HL-60 (cell line): ENCODE results near the gene ABCA4.

Source experiments
- GABPA ChIP-seq: IDR thresholded peaks from 2 replicates; pipeline ENCODE4 v1.6.1; 2012; ENCODE audit warnings: low read depth
- POLR2AphosphoS5 ChIP-seq: IDR thresholded peaks from 2 replicates; pipeline ENCODE4 v1.6.1; 2012; ENCODE audit warnings: low read depth
- SPI1 ChIP-seq: IDR thresholded peaks from 2 replicates; pipeline ENCODE4 v1.6.1; 2012; ENCODE audit warnings: low read depth, mild to moderate bottlenecking, borderline replicate concordance
- TF ChIP-seq, protein P1 (sequence below): IDR thresholded peaks from one replicate; pipeline ENCODE4 v1.5.1; 2011; ENCODE audit warnings: low read length, control low read depth, inconsistent platforms; ENCODE audit not compliant: insufficient read depth
- TF ChIP-seq, protein P2 (sequence below): IDR thresholded peaks from 2 replicates; pipeline ENCODE4 v1.6.1; 2012; ENCODE audit warnings: low read depth; ENCODE audit not compliant: insufficient replicate concordance

DNA sequence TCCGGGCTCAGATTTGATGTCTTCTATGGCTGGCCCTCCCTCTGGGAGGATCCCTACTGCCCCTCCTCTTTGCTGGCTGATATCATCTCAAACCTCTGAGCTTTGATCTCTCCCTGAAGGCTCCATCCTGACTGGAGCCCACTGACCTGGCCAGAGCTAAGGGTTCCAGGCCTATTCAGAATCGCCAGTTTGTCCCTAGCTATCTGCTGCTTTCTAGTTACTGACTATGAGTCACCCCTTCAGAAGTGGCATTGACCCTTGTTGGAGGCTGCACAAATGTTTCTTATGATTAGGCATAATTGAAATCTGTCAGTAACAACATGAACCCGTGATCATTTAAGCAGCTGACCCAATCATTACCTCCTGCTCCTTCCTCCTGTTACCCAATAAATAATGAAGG lies 87.1 kb downstream of the ABCA4 start:
- TF ChIP-seq, protein P1, sequence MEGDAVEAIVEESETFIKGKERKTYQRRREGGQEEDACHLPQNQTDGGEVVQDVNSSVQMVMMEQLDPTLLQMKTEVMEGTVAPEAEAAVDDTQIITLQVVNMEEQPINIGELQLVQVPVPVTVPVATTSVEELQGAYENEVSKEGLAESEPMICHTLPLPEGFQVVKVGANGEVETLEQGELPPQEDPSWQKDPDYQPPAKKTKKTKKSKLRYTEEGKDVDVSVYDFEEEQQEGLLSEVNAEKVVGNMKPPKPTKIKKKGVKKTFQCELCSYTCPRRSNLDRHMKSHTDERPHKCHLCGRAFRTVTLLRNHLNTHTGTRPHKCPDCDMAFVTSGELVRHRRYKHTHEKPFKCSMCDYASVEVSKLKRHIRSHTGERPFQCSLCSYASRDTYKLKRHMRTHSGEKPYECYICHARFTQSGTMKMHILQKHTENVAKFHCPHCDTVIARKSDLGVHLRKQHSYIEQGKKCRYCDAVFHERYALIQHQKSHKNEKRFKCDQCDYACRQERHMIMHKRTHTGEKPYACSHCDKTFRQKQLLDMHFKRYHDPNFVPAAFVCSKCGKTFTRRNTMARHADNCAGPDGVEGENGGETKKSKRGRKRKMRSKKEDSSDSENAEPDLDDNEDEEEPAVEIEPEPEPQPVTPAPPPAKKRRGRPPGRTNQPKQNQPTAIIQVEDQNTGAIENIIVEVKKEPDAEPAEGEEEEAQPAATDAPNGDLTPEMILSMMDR, result no peak
- TF ChIP-seq GABPA, result no peak
- TF ChIP-seq SPI1, result no peak
- no peak for TF ChIP-seq POLR2AphosphoS5
- TF ChIP-seq, protein P2, sequence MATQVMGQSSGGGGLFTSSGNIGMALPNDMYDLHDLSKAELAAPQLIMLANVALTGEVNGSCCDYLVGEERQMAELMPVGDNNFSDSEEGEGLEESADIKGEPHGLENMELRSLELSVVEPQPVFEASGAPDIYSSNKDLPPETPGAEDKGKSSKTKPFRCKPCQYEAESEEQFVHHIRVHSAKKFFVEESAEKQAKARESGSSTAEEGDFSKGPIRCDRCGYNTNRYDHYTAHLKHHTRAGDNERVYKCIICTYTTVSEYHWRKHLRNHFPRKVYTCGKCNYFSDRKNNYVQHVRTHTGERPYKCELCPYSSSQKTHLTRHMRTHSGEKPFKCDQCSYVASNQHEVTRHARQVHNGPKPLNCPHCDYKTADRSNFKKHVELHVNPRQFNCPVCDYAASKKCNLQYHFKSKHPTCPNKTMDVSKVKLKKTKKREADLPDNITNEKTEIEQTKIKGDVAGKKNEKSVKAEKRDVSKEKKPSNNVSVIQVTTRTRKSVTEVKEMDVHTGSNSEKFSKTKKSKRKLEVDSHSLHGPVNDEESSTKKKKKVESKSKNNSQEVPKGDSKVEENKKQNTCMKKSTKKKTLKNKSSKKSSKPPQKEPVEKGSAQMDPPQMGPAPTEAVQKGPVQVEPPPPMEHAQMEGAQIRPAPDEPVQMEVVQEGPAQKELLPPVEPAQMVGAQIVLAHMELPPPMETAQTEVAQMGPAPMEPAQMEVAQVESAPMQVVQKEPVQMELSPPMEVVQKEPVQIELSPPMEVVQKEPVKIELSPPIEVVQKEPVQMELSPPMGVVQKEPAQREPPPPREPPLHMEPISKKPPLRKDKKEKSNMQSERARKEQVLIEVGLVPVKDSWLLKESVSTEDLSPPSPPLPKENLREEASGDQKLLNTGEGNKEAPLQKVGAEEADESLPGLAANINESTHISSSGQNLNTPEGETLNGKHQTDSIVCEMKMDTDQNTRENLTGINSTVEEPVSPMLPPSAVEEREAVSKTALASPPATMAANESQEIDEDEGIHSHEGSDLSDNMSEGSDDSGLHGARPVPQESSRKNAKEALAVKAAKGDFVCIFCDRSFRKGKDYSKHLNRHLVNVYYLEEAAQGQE, result no peak
